ENCODE data around the gene NSD1.

DNA sequence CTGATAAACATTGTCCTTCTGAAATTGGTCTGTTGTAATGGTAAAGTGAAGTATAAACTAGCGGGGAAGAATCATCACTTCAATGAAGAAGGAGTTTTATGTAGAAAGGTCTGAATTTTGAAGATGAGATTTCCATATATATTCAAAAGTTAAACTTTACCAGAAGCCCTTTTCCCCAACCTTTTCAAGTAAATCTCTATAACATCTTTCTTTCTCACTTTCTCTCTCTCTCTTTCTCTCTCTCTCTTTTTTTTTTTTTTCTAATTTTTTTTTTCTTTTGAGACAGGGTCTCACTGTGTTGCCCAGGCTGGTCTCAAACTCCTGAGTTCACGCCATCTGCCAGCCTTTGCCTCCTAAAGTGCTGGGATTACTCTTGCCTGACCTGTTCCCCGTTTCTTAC, 78.7 kb downstream of the NSD1 start:
- TF ChIP-seq, protein P1, sequence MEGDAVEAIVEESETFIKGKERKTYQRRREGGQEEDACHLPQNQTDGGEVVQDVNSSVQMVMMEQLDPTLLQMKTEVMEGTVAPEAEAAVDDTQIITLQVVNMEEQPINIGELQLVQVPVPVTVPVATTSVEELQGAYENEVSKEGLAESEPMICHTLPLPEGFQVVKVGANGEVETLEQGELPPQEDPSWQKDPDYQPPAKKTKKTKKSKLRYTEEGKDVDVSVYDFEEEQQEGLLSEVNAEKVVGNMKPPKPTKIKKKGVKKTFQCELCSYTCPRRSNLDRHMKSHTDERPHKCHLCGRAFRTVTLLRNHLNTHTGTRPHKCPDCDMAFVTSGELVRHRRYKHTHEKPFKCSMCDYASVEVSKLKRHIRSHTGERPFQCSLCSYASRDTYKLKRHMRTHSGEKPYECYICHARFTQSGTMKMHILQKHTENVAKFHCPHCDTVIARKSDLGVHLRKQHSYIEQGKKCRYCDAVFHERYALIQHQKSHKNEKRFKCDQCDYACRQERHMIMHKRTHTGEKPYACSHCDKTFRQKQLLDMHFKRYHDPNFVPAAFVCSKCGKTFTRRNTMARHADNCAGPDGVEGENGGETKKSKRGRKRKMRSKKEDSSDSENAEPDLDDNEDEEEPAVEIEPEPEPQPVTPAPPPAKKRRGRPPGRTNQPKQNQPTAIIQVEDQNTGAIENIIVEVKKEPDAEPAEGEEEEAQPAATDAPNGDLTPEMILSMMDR (conservative IDR thresholded peaks at IDR 0.05), result no peak
- TF ChIP-seq EZH2 (IDR thresholded peaks at IDR 0.05; ENCODE audit: low read depth), result no peak
